WERI-Rb-1 (cell line): ENCODE measurements around the gene TTC3.
A peak's percentile ranks its signal among the peaks of the same experiment; 100 is the strongest.
"Not testable (repeated sequence)": the region's sequence is repeated elsewhere in the genome, so short reads cannot be mapped to it uniquely, and the experiment has no call there.

Source experiments
- DNase-seq: peaks from one replicate; pipeline ENCODE4 v3.0.0-alpha.2; 2020
- H3K27ac ChIP-seq: fragments of 250-450 bp; sonication (Bioruptor Pico); 2 replicates; pipeline ENCODE4 v1.5.1; 2020; ENCODE audit warnings: mild to moderate bottlenecking, moderate library complexity
- H3K27me3 ChIP-seq: fragments of 250-450 bp; sonication (Bioruptor Pico); 2 replicates; pipeline ENCODE4 v1.5.1; 2021; ENCODE audit warnings: mild to moderate bottlenecking, low read depth, moderate library complexity; ENCODE audit not compliant: insufficient read depth, severe bottlenecking
- H3K36me3 ChIP-seq: fragments of 250-450 bp; sonication (Bioruptor Pico); 2 replicates; pipeline ENCODE4 v1.5.1; 2020; ENCODE audit warnings: mild to moderate bottlenecking, moderate library complexity
- H3K4me3 ChIP-seq: 2 replicates; pipeline ENCODE4 v1.5.1; 2011; ENCODE audit warnings: low read depth, mild to moderate bottlenecking, control low read depth, low read length
- H3K9me3 ChIP-seq: fragments of 250-450 bp; sonication (Bioruptor Pico); 2 replicates; pipeline ENCODE4 v1.5.1; 2021; ENCODE audit warnings: mild to moderate bottlenecking, moderate library complexity; ENCODE audit not compliant: severe bottlenecking
- TF ChIP-seq, protein P1 (sequence below): IDR thresholded peaks from 2 replicates; pipeline ENCODE4 v1.5.1; 2011; ENCODE audit warnings: low read depth, mild to moderate bottlenecking, control low read depth, inconsistent platforms, low read length

Gene TTC3

DNA sequence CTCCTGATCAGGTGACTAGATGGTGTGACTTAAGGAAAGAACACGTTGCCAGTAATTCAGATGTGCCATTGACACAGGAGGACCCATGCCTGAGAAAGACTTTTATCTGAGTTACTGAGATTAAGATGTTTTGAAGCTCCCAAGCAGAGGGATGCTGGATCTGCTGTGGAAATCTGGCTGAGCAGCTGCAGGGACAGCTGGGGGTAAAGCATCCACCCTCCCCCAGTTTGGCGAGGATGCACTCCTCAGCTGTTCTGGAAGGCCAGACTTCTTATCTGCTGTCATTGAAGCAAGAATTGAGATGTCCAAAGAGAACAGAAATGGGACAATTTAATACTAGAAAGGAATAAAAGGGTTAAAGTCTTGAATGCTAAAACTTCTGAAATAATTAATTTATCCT is 25.7 kb downstream of the TTC3 start:
- TF ChIP-seq, protein P1, sequence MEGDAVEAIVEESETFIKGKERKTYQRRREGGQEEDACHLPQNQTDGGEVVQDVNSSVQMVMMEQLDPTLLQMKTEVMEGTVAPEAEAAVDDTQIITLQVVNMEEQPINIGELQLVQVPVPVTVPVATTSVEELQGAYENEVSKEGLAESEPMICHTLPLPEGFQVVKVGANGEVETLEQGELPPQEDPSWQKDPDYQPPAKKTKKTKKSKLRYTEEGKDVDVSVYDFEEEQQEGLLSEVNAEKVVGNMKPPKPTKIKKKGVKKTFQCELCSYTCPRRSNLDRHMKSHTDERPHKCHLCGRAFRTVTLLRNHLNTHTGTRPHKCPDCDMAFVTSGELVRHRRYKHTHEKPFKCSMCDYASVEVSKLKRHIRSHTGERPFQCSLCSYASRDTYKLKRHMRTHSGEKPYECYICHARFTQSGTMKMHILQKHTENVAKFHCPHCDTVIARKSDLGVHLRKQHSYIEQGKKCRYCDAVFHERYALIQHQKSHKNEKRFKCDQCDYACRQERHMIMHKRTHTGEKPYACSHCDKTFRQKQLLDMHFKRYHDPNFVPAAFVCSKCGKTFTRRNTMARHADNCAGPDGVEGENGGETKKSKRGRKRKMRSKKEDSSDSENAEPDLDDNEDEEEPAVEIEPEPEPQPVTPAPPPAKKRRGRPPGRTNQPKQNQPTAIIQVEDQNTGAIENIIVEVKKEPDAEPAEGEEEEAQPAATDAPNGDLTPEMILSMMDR = no peak
- no peak overlapping the region for H3K4me3 ChIP-seq
- DNase-seq = no peak
- H3K36me3 ChIP-seq = peaks cover 80% of the 10 kb centered on the region
- no peak overlapping the region for H3K27ac ChIP-seq
- H3K9me3 ChIP-seq = no peaks in the 10 kb centered on the region
- no peaks in the 10 kb centered on the region for H3K27me3 ChIP-seq

DNA sequence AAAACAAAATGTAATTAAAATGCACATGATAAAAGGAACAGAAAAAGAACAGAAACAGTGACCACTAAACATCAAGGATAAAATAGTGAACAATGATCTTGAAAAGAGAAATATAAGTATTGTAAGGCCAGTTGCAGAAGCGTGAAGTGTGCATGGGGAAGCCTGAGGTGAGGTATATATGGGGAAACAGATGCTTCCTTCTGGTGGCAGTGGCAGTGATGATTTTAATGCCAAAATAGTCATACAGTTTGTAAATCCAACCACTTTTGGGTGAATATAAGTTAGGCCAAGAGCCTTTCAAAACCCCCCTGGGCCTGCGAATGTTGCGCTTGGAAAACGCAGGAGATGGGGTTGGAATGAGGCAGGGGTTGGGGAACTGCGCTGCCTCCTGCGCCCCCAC is 27.3 kb downstream of the TTC3 start:
- no peaks in the 10 kb centered on the region for H3K27me3 ChIP-seq
- TF ChIP-seq, protein P1 = no peak
- H3K9me3 ChIP-seq = no peaks in the 10 kb centered on the region
- H3K27ac ChIP-seq = no peak overlapping the region
- peaks cover 76% of the 10 kb centered on the region for H3K36me3 ChIP-seq
- H3K4me3 ChIP-seq = no peak overlapping the region
- DNase-seq = no peak

DNA sequence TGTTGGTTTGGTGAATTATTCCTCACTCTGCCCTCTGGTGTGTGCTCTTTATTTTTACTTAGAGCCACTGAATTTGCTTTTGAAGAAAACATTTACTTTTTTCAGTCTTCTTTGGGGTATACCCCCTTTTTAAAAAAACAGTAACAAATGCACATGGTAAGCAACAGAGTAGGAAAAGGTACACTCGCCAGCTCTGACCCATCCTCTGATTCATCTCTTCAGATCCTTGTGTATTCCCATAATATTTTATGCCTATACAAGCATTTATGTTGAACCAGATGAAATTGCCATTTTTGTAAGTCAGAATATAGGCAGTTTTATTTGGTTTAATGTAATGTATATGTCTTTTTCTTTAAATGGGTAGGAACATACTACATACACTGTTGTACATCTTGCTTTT is 28.3 kb downstream of the TTC3 start:
- Histone ChIP-seq H3K4me3 (no peak overlapping the region), H3K27me3 (no peaks in the 10 kb centered on the region), H3K36me3 (peaks cover 71% of the 10 kb centered on the region), H3K27ac (no peak overlapping the region), H3K9me3 (peaks cover under 1% of the 10 kb centered on the region)
- DNase-seq = no peak
- TF ChIP-seq, protein P1 = no peak

DNA sequence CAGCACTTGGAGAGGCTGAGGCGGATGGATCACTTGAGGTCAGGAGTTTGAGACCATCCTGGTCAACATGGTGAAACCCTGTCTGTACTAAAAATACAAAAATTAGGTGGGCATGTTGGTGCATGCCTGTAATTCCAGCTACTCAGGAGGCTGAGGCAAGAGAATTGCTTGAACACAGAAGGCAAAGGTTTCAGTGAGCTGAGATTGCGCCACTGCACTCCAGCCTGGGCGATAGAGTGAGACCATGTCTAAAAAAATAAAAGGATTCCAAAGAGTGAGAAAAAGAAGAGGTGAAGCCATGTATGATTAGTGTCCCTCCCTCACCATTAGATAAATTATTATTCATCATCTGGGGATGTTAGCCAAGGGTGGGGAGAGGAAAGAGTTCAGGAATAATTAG is 29.7 kb downstream of the TTC3 start:
- H3K27ac ChIP-seq = 0 out of 2 replicates have a peak overlapping the region, but pooled peaks have one; percentile 13
- DNase-seq = peak; percentile 37
- H3K27me3 ChIP-seq, H3K9me3 ChIP-seq, H3K4me3 ChIP-seq: not testable (repeated sequence)
- H3K36me3 ChIP-seq = peaks cover 68% of the 10 kb centered on the region

DNA sequence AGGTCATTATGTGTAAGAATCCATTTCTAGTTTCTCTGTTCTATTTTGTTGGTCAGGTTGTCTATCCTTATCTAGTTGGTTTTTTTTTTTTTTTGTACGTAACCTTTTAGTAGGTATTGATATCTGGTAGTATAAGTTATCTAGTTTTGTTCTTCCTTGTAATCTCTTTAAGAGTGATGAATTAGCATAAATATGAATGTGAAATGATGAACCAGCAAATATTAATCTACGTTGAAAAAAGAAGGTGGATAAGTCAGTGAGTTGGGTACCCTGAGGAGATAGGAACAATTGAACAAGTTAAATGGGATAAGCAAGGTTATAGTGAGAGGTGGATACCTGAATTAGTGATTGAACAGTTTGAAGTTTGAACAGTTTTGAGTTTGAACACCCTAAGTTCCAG is 33.9 kb downstream of the TTC3 start:
- Histone ChIP-seq H3K9me3 (peaks cover 37% of the 10 kb centered on the region), H3K27me3 (no peaks in the 10 kb centered on the region), H3K27ac (no peak overlapping the region), H3K36me3 (peaks cover 59% of the 10 kb centered on the region), H3K4me3 (no peak overlapping the region)
- TF ChIP-seq, protein P1 = no peak
- DNase-seq = no peak

DNA sequence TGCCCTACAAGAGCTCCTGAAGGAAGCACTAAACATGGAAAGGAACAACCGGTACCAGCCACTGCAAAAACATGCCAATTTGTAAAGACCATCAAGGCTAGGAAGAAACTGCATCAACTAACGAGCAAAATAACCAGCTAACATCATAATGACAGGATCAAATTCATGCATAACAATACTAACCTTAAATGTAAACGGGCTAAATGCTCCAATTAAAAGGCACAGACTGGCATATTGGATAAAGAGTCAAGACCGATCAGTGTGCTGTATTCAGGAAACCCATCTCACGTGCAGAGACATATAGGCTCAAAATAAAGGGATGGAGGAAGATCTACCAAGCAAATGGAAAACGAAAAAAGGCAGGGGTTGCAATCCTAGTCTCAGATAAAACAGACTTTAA is 38.0 kb downstream of the TTC3 start:
- peaks cover 50% of the 10 kb centered on the region for H3K36me3 ChIP-seq
- not testable (repeated sequence) for H3K4me3 ChIP-seq, H3K27ac ChIP-seq, H3K27me3 ChIP-seq, DNase-seq
- H3K9me3 ChIP-seq = peaks cover 37% of the 10 kb centered on the region

DNA sequence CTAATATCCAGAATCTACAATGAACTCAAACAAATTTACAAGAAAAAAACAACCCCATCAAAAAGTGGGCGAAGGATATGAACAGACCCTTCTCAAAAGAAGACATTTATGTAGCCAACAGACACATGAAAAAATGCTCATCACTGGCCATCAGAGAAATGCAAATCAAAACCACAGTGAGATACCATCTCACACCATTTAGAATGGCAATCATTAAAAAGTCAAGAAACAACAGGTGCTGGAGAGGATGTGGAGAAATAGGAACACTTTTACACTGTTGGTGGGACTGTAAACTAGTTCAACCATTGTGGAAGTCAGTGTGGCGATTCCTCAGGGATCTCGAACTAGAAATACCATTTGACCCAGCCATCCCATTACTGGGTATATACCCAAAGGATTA is 41.2 kb downstream of the TTC3 start:
- H3K27me3 ChIP-seq, H3K27ac ChIP-seq, H3K4me3 ChIP-seq, DNase-seq: not testable (repeated sequence)
- Histone ChIP-seq H3K36me3 (peaks cover 30% of the 10 kb centered on the region), H3K9me3 (peaks cover 13% of the 10 kb centered on the region)

DNA sequence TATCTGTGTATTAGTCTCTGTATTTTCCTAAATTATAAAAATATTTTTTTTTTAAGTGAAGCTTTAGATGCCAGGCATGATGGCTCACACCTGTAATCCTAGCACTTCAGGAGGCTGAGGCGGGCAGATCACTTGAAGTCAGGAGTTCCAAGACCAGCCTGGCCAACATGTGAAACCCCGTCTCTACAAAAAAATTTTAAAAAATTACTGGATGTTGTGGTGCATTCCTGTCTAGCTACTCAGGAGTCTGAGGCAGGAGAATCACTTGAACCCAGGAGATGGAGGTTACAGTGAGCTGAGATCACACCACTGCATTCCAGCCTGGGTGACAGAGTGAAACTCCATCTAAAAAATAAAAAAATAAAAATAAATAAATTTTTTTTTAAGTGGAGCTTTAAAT is 43.4 kb downstream of the TTC3 start:
- not testable (repeated sequence) for DNase-seq, H3K9me3 ChIP-seq, H3K4me3 ChIP-seq, H3K27ac ChIP-seq, H3K27me3 ChIP-seq
- peaks cover 40% of the 10 kb centered on the region for H3K36me3 ChIP-seq
